Kidney (tissue), 14 donors: ENCODE measurements around the gene TPR. TPM values are rescaled to one million over a fixed set of nuclear protein-coding genes. Genes with fewer than 3 reads are reported as not detected.

ENCODE experiments used
- DNase-seq, 5 donors: peaks; one replicate each; pipeline ENCODE4 v3.0.0-alpha.2; 2013 to 2020
- FAIRE-seq: peaks from 2 replicates; lab custom pipeline; 2012; peaks lifted over from hg19 to GRCh38; lab: Jason Lieb, UNC
- H3K27ac ChIP-seq, 2 donors: one replicate each; pipeline ENCODE4 v1.7.0; 2013; ENCODE audit warnings: low read depth in 2 of 2, low read length in 2 of 2, inconsistent platforms in 1 of 2
- H3K27me3 ChIP-seq: one replicate; pipeline ENCODE4 v1.7.1; 2013; ENCODE audit warnings: low read length, inconsistent platforms; ENCODE audit not compliant: control insufficient read depth, insufficient read depth
- H3K36me3 ChIP-seq, 3 donors: one replicate each; pipeline versions ENCODE4 v1.7.0 to v1.7.1; 2013; ENCODE audit warnings: low read length in 3 of 3, control low read depth in 1 of 3, inconsistent platforms in 1 of 3; ENCODE audit not compliant: insufficient read depth in 3 of 3, control insufficient read depth in 2 of 3
- H3K4me1 ChIP-seq, 3 donors: one replicate each; pipeline versions ENCODE4 v1.7.0 to v1.7.1; 2013; ENCODE audit warnings: low read length in 3 of 3, inconsistent platforms in 1 of 3, low read depth in 1 of 3; ENCODE audit not compliant: control insufficient read depth in 2 of 3, insufficient read depth in 2 of 3
- H3K4me3 ChIP-seq, 3 donors: one replicate each; pipeline versions ENCODE4 v1.7.0 to v1.8.1; 2013; ENCODE audit warnings: low read length in 3 of 3, control low read depth in 1 of 3, inconsistent platforms in 1 of 3
- H3K9ac ChIP-seq, 3 donors: one replicate each; pipeline versions ENCODE4 v1.7.0 to v1.7.1; 2013; ENCODE audit warnings: low read length in 3 of 3, control low read depth in 1 of 3, inconsistent platforms in 1 of 3
- H3K9me3 ChIP-seq, 3 donors: one replicate each; pipeline versions ENCODE4 v1.7.0 to v1.7.1; 2013; ENCODE audit warnings: low read length in 3 of 3, control low read depth in 1 of 3, inconsistent platforms in 1 of 3; ENCODE audit not compliant: control insufficient read depth in 2 of 3, insufficient read depth in 1 of 3
- CTCF ChIP-seq: IDR thresholded peaks from 3 replicates; pipeline ENCODE4 v1.5.1; 2012; ENCODE audit warnings: mild to moderate bottlenecking, moderate library complexity, borderline replicate concordance; ENCODE audit not compliant: insufficient read depth; ENCODE audit errors: extremely low read depth
- intact Hi-C: fragments of 100-400 bp; cut with DNase I; formaldehyde crosslinking; loops from one replicate; pipeline ENCODE4 v1.11.1; 2022
- polyA plus RNA-seq: library from polyadenylated mRNA; stranded (reverse); fragments of 350-450 nt; fragmentation: Illumina TruSeq; extraction: RNeasy Lipid Tissue Mini Kit (QIAGEN cat#74804); gene quantifications from one replicate; pipeline ENCODE4 v1.2.3, GENCODE V29; 2014; ENCODE audit warnings: low read depth, low replicate concordance; ENCODE audit not compliant: insufficient read depth
- total RNA-seq: library from RNA; stranded (reverse); fragmentation: NEBNext Ultra II Directional; extraction: Animal tissue kit (Norgen Biotek cat#: 25700); gene quantifications from one replicate; pipeline ENCODE4 v1.2.1, GENCODE V29; 2021
- donor health status: control.
- donor health status: control.
- donor health status: control.
- donor health status: control.
- donor health status: control.
- donor health status: DM: yes; HTN: yes; CAD: no.
- donor health status: Normal renal cell carcinoma (clear cell type).

The TPR gene
- total and polyA plus RNA-seq, 2 donors from 2014 or later = 27.4 to 89.9 TPM

GRCh38 chr1:186307445-186307844, 67.6 kb downstream of the TPR start:
- FAIRE-seq (no peak), DNase-seq (peak in 1 of 5 donors; percentile 34)
- H3K4me1 ChIP-seq = no peaks in the 10 kb centered on the region
- H3K4me3 ChIP-seq = no peak overlapping the region
- no peaks in the 10 kb centered on the region for H3K9me3 ChIP-seq
- no peak for TF ChIP-seq CTCF
- H3K36me3 ChIP-seq = peaks cover 0 to 4% (median under 1%) of the 10 kb centered on the region in 3 donors
- no peak overlapping the region for H3K9ac ChIP-seq
- H3K27me3 ChIP-seq = no peaks in the 10 kb centered on the region
- no peak overlapping the region for H3K27ac ChIP-seq
- intact Hi-C loops = no loop called here

- H3K4me3 ChIP-seq = no peak overlapping the region
- no peaks in the 10 kb centered on the region for H3K4me1 ChIP-seq
- no peaks in the 10 kb centered on the region for H3K36me3 ChIP-seq
- no peak overlapping the region for H3K9ac ChIP-seq
- no peaks in the 10 kb centered on the region for H3K27me3 ChIP-seq
- FAIRE-seq = no peak
- no peak for TF ChIP-seq CTCF
- no peak overlapping the region for H3K27ac ChIP-seq
- intact Hi-C loops = no loop called here
- no peak for DNase-seq
- H3K9me3 ChIP-seq = no peaks in the 10 kb centered on the region
Measured at GRCh38 chr1:186306533-186306932, 68.5 kb downstream of the TPR start.

- DNase-seq = peak in 1 of 5 donors; percentile 20
- no peak for FAIRE-seq
- no peak for TF ChIP-seq CTCF
Measured at GRCh38 chr1:186304982-186305949, 69.8 kb downstream of the TPR start.

More at GRCh38 chr1:186304982-186305949, 69.8 kb downstream of the TPR start:
- no peaks in the 10 kb centered on the region for H3K9me3 ChIP-seq
- H3K9ac ChIP-seq = no peak overlapping the region
- H3K27ac ChIP-seq = no peak overlapping the region
- intact Hi-C loops = no loop called here
- no peak overlapping the region for H3K4me3 ChIP-seq
- no peaks in the 10 kb centered on the region for H3K4me1 ChIP-seq
- no peaks in the 10 kb centered on the region for H3K27me3 ChIP-seq
- H3K36me3 ChIP-seq = no peaks in the 10 kb centered on the region
